ENCODE data around the gene ING3. TPM values are rescaled to one million over a fixed set of nuclear protein-coding genes. Genes with fewer than 3 reads are reported as not detected.

ING3 gene
- total RNA-seq, 1 experiment from 2014 or later, result 16.1 TPM

DNA sequence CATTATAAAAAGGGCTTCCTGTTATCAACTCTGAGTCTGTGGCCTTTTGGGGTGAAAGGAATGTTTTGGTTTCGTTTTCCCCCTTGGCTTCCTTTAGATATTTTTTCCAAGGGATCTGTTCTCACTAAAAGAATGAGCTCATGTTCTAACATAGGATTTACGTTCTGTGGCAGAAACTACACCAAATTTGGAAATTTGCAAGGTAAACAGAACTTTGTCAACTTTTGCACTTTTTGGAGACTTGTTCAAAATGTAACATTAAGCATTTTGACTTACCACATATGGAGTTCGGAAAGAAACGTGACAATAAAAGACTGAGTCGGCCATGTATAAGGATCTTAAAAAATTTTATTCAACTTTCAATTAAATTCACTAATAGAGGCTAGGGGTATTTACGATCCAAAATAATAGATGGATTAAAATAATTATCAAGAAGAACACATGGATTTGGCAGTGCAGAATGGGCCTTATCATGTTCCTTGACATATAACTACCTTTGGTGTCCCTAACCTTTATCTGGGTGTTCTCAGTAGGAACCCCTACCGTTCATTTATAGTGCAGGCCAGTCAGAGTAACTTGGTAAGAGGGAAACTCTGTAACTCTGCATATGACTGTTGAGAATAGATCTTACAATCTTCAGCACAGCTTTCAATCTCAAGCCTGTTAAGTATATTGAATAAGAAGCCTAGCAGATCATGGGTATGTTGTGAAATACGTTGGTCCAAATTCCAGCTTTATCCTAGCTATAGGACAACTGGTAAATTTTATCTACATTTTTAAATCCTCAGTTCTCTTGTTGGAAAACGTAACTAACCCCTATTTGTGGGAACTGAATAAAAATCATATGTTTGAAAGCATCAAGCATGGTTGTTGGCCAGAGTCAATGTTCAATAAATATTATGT lies 49.8 kb downstream of the ING3 start:
- H3K36me3 ChIP-seq (ENCODE audit: insufficient read depth, low read length, poor library complexity, severe bottlenecking), result no peaks in the 10 kb centered on the region
- no peak for DNase-seq (ENCODE audit: low spot score)
- peaks cover 22% of the 10 kb centered on the region for H3K4me1 ChIP-seq (ENCODE audit: insufficient read depth, low read length, poor library complexity, severe bottlenecking)
- H3K4me3 ChIP-seq (ENCODE audit: low read depth, low read length, poor library complexity, severe bottlenecking), result no peak overlapping the region
- POLR2A ChIA-PET (ENCODE audit: low non-redundant PET), result no interaction called here
- no peaks in the 10 kb centered on the region for H3K27me3 ChIP-seq (replicated peaks; ENCODE audit: insufficient read depth, low read depth, low read length, poor library complexity)
- H3K27ac ChIP-seq (ENCODE audit: low read depth, low read length, poor library complexity, severe bottlenecking), result no peak overlapping the region
- H3K9me3 ChIP-seq (ENCODE audit: low read depth, low read length, poor library complexity, severe bottlenecking), result no peaks in the 10 kb centered on the region
- CTCF ChIA-PET, result no interaction called here
- no peak for TF ChIP-seq EZH2 (IDR thresholded peaks at IDR 0.05; ENCODE audit: borderline replicate concordance, low read depth, low read length, poor library complexity, severe bottlenecking)
- TF ChIP-seq, protein P1, sequence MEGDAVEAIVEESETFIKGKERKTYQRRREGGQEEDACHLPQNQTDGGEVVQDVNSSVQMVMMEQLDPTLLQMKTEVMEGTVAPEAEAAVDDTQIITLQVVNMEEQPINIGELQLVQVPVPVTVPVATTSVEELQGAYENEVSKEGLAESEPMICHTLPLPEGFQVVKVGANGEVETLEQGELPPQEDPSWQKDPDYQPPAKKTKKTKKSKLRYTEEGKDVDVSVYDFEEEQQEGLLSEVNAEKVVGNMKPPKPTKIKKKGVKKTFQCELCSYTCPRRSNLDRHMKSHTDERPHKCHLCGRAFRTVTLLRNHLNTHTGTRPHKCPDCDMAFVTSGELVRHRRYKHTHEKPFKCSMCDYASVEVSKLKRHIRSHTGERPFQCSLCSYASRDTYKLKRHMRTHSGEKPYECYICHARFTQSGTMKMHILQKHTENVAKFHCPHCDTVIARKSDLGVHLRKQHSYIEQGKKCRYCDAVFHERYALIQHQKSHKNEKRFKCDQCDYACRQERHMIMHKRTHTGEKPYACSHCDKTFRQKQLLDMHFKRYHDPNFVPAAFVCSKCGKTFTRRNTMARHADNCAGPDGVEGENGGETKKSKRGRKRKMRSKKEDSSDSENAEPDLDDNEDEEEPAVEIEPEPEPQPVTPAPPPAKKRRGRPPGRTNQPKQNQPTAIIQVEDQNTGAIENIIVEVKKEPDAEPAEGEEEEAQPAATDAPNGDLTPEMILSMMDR (conservative IDR thresholded peaks at IDR 0.05; ENCODE audit: low read depth, low read length), result no peak
- BruUV-seq (replicated peaks), result no TSS peak
- intact Hi-C loops (cut with micrococcal nuclease; ENCODE audit: unreplicated experiment), result loop anchor here (2.0 kb wide), 1 partner anchor 20 kb away; no protein-coding TSS in a partner anchor

DNA sequence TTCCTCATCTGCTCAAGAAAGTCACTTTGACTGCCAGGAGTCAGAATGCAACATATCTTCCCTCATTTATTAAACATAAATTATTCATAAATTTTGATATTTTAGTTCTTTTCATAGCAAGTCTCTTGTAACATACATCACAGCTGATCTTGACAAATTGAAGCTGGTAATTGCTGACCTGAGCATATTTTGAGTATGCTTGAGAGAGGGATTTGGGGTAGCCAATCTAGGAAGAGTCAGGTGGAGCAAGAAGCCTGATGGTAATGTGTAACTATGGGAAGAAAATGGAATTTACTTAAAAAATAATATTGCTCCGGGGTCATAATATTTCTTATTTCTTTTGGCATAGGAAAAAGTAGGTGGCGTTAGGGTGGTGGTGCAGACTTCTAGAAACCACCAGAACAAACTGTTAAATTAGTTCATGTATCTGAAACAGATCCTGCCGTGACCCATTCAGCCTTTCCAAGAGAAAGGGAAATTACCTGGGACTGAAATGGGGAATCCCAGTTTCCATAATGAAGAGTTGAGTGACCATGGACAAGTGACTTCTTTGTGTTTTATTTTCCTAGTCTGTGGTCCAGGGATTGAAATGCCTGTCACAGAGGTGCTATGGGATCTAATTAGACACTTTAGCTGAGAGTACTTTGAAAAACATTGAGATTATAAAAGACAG lies 50.8 kb downstream of the ING3 start:
- Histone ChIP-seq H3K36me3 (ENCODE audit: insufficient read depth, low read length, poor library complexity, severe bottlenecking) (no peaks in the 10 kb centered on the region), H3K27ac (ENCODE audit: low read depth, low read length, poor library complexity, severe bottlenecking) (no peak overlapping the region), H3K4me3 (ENCODE audit: low read depth, low read length, poor library complexity, severe bottlenecking) (no peak overlapping the region), H3K4me1 (ENCODE audit: insufficient read depth, low read length, poor library complexity, severe bottlenecking) (peaks cover 13% of the 10 kb centered on the region), H3K9me3 (ENCODE audit: low read depth, low read length, poor library complexity, severe bottlenecking) (no peaks in the 10 kb centered on the region), H3K27me3 (replicated peaks; ENCODE audit: insufficient read depth, low read depth, low read length, poor library complexity) (no peaks in the 10 kb centered on the region)
- TF ChIP-seq EZH2 (IDR thresholded peaks at IDR 0.05; ENCODE audit: borderline replicate concordance, low read depth, low read length, poor library complexity, severe bottlenecking), result no peak
- TF ChIP-seq, protein P1 (conservative IDR thresholded peaks at IDR 0.05; ENCODE audit: low read depth, low read length), result no peak
- CTCF ChIA-PET, result no interaction called here
- DNase-seq (ENCODE audit: low spot score), result no peak
- POLR2A ChIA-PET (ENCODE audit: low non-redundant PET), result no interaction called here
- intact Hi-C loops (cut with micrococcal nuclease; ENCODE audit: unreplicated experiment), result loop anchor here (2.0 kb wide), 1 partner anchor 19 kb away; no protein-coding TSS in a partner anchor
- BruUV-seq (replicated peaks), result no TSS peak

DNA sequence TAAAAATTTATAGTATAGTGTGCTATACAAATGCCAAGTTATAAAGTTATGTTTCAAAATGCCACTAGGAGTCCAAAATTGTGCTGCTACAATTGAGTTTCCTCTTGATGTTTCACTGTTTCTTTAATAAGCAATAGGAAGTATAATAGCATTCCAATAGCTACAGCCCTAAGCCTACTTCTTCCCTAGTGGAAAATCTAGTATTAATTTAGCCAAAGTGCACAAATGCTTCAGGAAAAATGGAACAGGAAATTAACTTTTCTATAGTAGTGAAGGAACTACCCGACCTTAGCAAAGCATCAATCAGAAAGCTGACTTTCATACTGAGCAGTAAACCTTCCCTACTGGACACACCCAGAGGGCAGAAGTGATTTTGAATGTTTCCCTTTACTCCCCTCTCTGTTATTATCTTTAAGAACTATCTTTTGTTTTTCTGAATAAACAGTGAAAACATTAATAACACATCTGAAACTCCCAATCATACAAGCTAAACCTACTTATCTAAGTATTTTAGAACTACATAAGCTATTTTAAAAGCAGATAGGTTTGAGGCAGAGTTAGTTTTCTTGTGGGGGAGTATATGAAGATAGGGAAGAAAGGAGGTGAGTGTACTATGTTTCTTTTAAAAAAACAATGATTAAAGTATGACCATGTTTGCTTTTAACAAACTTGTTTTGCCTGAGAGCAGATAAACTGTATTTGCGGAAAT lies 51.6 kb downstream of the ING3 start:
- no TSS peak for BruUV-seq (replicated peaks)
- Histone ChIP-seq H3K27me3 (replicated peaks; ENCODE audit: insufficient read depth, low read depth, low read length, poor library complexity) (no peaks in the 10 kb centered on the region), H3K27ac (ENCODE audit: low read depth, low read length, poor library complexity, severe bottlenecking) (no peak overlapping the region), H3K4me1 (ENCODE audit: insufficient read depth, low read length, poor library complexity, severe bottlenecking) (peaks cover 5% of the 10 kb centered on the region), H3K4me3 (ENCODE audit: low read depth, low read length, poor library complexity, severe bottlenecking) (no peak overlapping the region), H3K36me3 (ENCODE audit: insufficient read depth, low read length, poor library complexity, severe bottlenecking) (no peaks in the 10 kb centered on the region), H3K9me3 (ENCODE audit: low read depth, low read length, poor library complexity, severe bottlenecking) (no peaks in the 10 kb centered on the region)
- DNase-seq (ENCODE audit: low spot score), result no peak
- intact Hi-C loops (cut with micrococcal nuclease; ENCODE audit: unreplicated experiment), result no loop called here
- ChIA-PET CTCF (no interaction called here), POLR2A (ENCODE audit: low non-redundant PET) (no interaction called here)
- TF ChIP-seq, protein P1 (conservative IDR thresholded peaks at IDR 0.05; ENCODE audit: low read depth, low read length), result no peak
- no peak for TF ChIP-seq EZH2 (IDR thresholded peaks at IDR 0.05; ENCODE audit: borderline replicate concordance, low read depth, low read length, poor library complexity, severe bottlenecking)
